HG02623 (cell line): ENCODE data around the gene GALNT10.

ENCODE experiments used
- ATAC-seq: cut with Tn5 transposase; IDR thresholded peaks from one replicate; pipeline ENCODE4 v1.9.1; 2021; ENCODE audit warnings: moderate library complexity; ENCODE audit not compliant: unreplicated experiment

Gene GALNT10

GRCh38 chr5:154397652-154398406 is 207.3 kb downstream of the GALNT10 start:
- ATAC-seq: no peak

- no peak for ATAC-seq
Measured at GRCh38 chr5:154400678-154401077, 210.1 kb downstream of the GALNT10 start.

- no peak for ATAC-seq
Measured at GRCh38 chr5:154401355-154401754, 210.8 kb downstream of the GALNT10 start.

- ATAC-seq: no peak
Measured at GRCh38 chr5:154401931-154402330, 211.4 kb downstream of the GALNT10 start.

- ATAC-seq: no peak
Measured at GRCh38 chr5:154402611-154403010, 212.1 kb downstream of the GALNT10 start.

GRCh38 chr5:154403234-154403633 is 212.7 kb downstream of the GALNT10 start:
- ATAC-seq: no peak

- no peak for ATAC-seq
Measured at GRCh38 chr5:154403776-154404387, 213.3 kb downstream of the GALNT10 start.

GRCh38 chr5:154405078-154405792 is 214.7 kb downstream of the GALNT10 start:
- ATAC-seq: peak; percentile 97

GRCh38 chr5:154406231-154406630 is 215.7 kb downstream of the GALNT10 start:
- no peak for ATAC-seq

- no peak for ATAC-seq
Measured at GRCh38 chr5:154406826-154407225, 216.3 kb downstream of the GALNT10 start.

- no peak for ATAC-seq
Measured at GRCh38 chr5:154408811-154409210, 218.3 kb downstream of the GALNT10 start.

GRCh38 chr5:154409230-154409840 is 218.8 kb downstream of the GALNT10 start:
- ATAC-seq: no peak

- ATAC-seq: no peak
Measured at GRCh38 chr5:154410008-154410407, 219.5 kb downstream of the GALNT10 start.

- no peak for ATAC-seq
Measured at GRCh38 chr5:154410786-154411185, 220.3 kb downstream of the GALNT10 start.

- no peak for ATAC-seq
Measured at GRCh38 chr5:154411338-154411737, 220.8 kb downstream of the GALNT10 start.

GRCh38 chr5:154412316-154412715 is 221.8 kb downstream of the GALNT10 start:
- no peak for ATAC-seq

- no peak for ATAC-seq
Measured at GRCh38 chr5:154412925-154413324, 222.4 kb downstream of the GALNT10 start.

GRCh38 chr5:154415114-154415513 is 224.6 kb downstream of the GALNT10 start:
- ATAC-seq: no peak

GRCh38 chr5:154418344-154418820 is 227.8 kb downstream of the GALNT10 start:
- ATAC-seq: no peak

GRCh38 chr5:154419236-154419635 is 228.7 kb downstream of the GALNT10 start:
- no peak for ATAC-seq

GRCh38 chr5:154421868-154422267 is 231.3 kb downstream of the GALNT10 start:
- ATAC-seq: no peak
